GM19452 (cell line): Measurements from ENCODE around the gene ERF.
A peak's percentile ranks its signal among the peaks of the same experiment; 100 is the strongest.

ENCODE experiments used
- ATAC-seq: cut with Tn5 transposase; IDR thresholded peaks from one replicate; pipeline ENCODE4 v1.9.1; 2021; ENCODE audit not compliant: unreplicated experiment

The ERF gene

GRCh38 chr19:42254850-42255765 is at the start of gene ERF:
ERF (minus strand) TSS chr19:42255128; CDS start chr19:42254999, 129 bp downstream.
- peak; percentile 60 for ATAC-seq

GRCh38 chr19:42303876-42304275 is 48.9 kb upstream of the ERF start:
- no peak for ATAC-seq

- no peak for ATAC-seq
These were observed 48.2 kb upstream of the ERF start for GRCh38 chr19:42303101-42303464.

- peak; percentile 10 for ATAC-seq
These were observed 46.8 kb upstream of the ERF start, which contains the start of gene PRR19 for GRCh38 chr19:42301646-42302203. PRR19 (plus strand) TSS chr19:42302132; CDS start chr19:42309585, 7,453 bp downstream.

GRCh38 chr19:42297039-42297438 is 42.1 kb upstream of the ERF start:
- ATAC-seq = no peak

GRCh38 chr19:42295831-42296525 is 41.0 kb upstream of the ERF start:
- no peak for ATAC-seq

- no peak for ATAC-seq
These were observed 40.4 kb upstream of the ERF start for GRCh38 chr19:42295342-42295741.

GRCh38 chr19:42294471-42295137 is 39.7 kb upstream of the ERF start:
- ATAC-seq = no peak

GRCh38 chr19:42293948-42294347 is 39.0 kb upstream of the ERF start:
- no peak for ATAC-seq

GRCh38 chr19:42293540-42293939 is 38.6 kb upstream of the ERF start:
- no peak for ATAC-seq

GRCh38 chr19:42292963-42293362 is 38.0 kb upstream of the ERF start:
- ATAC-seq = no peak

- ATAC-seq = no peak
These were observed 37.4 kb upstream of the ERF start for GRCh38 chr19:42292042-42292960.

- no peak for ATAC-seq
These were observed 36.5 kb upstream of the ERF start for GRCh38 chr19:42291435-42291810.

GRCh38 chr19:42290523-42291434 is 35.9 kb upstream of the ERF start:
- ATAC-seq = no peak

- ATAC-seq = no peak
These were observed 35.2 kb upstream of the ERF start for GRCh38 chr19:42290136-42290522.

- ATAC-seq = no peak
These were observed 34.7 kb upstream of the ERF start for GRCh38 chr19:42289556-42290041.

GRCh38 chr19:42288881-42289555 is 34.1 kb upstream of the ERF start:
- ATAC-seq = no peak

- no peak for ATAC-seq
These were observed 33.5 kb upstream of the ERF start for GRCh38 chr19:42288387-42288786.

- ATAC-seq = no peak
These were observed 32.8 kb upstream of the ERF start for GRCh38 chr19:42287827-42288107.
